ENCODE results near the gene PKHD1. TPM values are rescaled to one million over a fixed set of nuclear protein-coding genes. Genes with fewer than 3 reads are reported as not detected.

The PKHD1 gene
- total and polyA plus RNA-seq, 11 donors = 0.02 to 0.04 TPM; not detected in 9

DNA sequence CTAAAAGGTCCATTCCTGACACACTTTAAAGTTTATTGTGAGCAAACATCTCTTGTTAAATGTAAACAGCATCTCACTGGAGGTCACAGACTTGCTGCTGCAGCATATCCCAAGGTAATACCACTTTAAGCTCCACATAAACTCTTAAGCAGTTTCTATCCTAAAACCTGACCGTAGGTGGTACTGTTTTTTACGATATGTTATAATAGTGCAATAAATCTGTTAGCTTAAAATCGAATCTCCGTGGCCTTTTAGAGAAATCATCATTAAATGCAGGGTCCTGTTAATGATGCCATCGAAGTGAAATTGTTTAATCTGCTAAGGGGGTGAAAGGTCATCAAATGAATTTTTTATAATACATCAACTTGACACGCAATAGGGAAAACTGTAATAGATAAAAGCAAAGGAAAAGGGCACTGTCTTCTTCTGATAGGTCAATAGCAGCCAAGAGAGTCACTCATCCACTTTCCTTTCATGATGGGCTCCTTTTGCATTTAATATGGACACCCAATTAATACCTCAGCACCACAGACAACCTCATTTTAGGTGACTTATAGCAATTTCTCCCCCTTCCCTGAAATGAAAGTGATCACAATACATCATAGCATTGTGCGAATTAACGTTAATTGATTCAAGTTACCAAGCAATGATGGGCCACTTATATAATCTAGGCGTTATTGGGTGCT, 436.1 kb downstream of the PKHD1 start:
- no peaks in the 10 kb centered on the region for H3K27me3 ChIP-seq
- H3K9me3 ChIP-seq = no peaks in the 10 kb centered on the region
- H3K27ac ChIP-seq = no peak overlapping the region
- no peaks in the 10 kb centered on the region for H3K36me3 ChIP-seq
- intact Hi-C loops (cut with DNase I) = no loop called here
- ATAC-seq (no peak), DNase-seq (no peak)
- WGBS, 4 donors = 75 to 83% (median 81%) methylated on average over 9 of the region's 9 CpGs
- no peaks in the 10 kb centered on the region for H3K4me1 ChIP-seq
- no peak for TF ChIP-seq POLR2A (IDR thresholded peaks at IDR 0.05)
- TF ChIP-seq, protein P1, sequence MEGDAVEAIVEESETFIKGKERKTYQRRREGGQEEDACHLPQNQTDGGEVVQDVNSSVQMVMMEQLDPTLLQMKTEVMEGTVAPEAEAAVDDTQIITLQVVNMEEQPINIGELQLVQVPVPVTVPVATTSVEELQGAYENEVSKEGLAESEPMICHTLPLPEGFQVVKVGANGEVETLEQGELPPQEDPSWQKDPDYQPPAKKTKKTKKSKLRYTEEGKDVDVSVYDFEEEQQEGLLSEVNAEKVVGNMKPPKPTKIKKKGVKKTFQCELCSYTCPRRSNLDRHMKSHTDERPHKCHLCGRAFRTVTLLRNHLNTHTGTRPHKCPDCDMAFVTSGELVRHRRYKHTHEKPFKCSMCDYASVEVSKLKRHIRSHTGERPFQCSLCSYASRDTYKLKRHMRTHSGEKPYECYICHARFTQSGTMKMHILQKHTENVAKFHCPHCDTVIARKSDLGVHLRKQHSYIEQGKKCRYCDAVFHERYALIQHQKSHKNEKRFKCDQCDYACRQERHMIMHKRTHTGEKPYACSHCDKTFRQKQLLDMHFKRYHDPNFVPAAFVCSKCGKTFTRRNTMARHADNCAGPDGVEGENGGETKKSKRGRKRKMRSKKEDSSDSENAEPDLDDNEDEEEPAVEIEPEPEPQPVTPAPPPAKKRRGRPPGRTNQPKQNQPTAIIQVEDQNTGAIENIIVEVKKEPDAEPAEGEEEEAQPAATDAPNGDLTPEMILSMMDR (IDR thresholded peaks at IDR 0.05) = no peak
- no peak overlapping the region for H3K4me3 ChIP-seq

DNA sequence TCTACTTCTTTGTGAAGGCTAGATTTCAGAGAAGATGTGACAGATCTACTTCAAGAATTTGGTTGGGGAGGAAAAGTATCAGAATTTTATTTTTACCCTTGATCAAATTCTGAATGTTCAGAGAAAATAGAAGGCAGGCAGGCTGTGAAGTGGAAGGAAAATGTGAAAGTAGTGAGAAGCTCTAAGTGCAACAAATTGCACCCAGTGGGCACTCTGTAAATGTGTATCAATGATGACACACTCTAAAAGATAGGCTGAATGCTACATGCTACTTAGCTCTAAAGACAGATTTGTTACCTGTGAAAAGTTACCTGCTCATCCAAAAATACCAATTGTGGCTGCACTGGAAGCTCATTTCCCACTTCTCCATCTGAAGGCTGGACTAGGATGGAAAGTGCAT, 438.6 kb downstream of the PKHD1 start:
- H3K36me3 ChIP-seq = no peaks in the 10 kb centered on the region
- no peak overlapping the region for H3K27ac ChIP-seq
- DNase-seq (no peak), ATAC-seq (no peak)
- no peaks in the 10 kb centered on the region for H3K4me1 ChIP-seq
- no peaks in the 10 kb centered on the region for H3K9me3 ChIP-seq
- no peak for TF ChIP-seq POLR2A (IDR thresholded peaks at IDR 0.05)
- TF ChIP-seq, protein P1 (IDR thresholded peaks at IDR 0.05) = no peak
- intact Hi-C loops (cut with DNase I) = no loop called here
- H3K27me3 ChIP-seq = no peaks in the 10 kb centered on the region
- H3K4me3 ChIP-seq = no peak overlapping the region

DNA sequence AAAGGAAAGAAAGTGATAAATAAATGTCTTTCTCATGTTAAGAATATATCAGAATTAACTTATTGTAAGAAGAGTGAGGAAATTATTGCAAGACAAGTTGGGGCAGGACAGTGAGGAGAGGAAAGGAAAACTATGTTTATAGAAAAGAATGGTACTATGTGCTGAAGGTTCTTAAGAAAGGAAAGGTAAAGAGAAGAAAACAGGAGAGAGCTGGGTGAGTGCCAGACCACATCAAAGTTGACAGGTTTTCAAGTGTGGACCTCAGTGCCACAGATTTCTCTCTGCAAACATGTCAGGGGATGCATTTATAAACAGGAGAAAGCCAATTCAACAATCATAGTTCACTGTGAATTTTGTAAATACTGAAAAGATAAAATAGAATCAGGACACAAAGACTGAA, 439.2 kb downstream of the PKHD1 start:
- no peaks in the 10 kb centered on the region for H3K9me3 ChIP-seq
- no peak overlapping the region for H3K4me3 ChIP-seq
- H3K36me3 ChIP-seq = no peaks in the 10 kb centered on the region
- TF ChIP-seq, protein P1 (IDR thresholded peaks at IDR 0.05) = no peak
- TF ChIP-seq POLR2A (IDR thresholded peaks at IDR 0.05) = no peak
- DNase-seq = no peak
- H3K27me3 ChIP-seq = no peaks in the 10 kb centered on the region
- H3K27ac ChIP-seq = no peak overlapping the region
- intact Hi-C loops (cut with DNase I) = no loop called here
- ATAC-seq = no peak
- no peaks in the 10 kb centered on the region for H3K4me1 ChIP-seq

DNA sequence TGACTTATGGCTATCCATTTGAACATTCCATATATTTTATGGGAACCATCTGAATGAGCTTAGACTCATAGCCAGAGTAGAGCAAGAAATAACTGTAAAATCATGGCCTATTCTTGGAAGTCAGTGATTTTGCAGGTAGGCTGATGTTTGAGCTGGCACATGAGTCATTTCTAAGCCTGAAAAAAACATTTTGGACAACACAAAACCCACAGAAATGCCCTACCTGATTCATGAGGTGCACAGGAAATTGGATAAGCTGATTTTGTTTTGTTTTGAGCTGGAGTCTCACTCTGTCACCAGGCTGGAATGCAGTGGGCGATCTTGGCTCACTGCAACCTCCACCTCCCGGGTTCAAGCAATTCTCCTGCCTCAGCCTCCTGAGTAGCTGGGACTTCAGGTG, 443.0 kb downstream of the PKHD1 start:
- TF ChIP-seq, protein P1 (IDR thresholded peaks at IDR 0.05) = no peak
- TF ChIP-seq POLR2A (IDR thresholded peaks at IDR 0.05) = no peak
- H3K27me3 ChIP-seq = no peaks in the 10 kb centered on the region
- intact Hi-C loops (cut with DNase I) = no loop called here
- 86 to 95% (median 90%) methylated on average over 2 of the region's 2 CpGs for WGBS, 4 donors
- H3K9me3 ChIP-seq = no peaks in the 10 kb centered on the region
- no peaks in the 10 kb centered on the region for H3K36me3 ChIP-seq
- H3K27ac ChIP-seq = no peak overlapping the region
- no peak for ATAC-seq
- H3K4me1 ChIP-seq = no peaks in the 10 kb centered on the region
- no peak for DNase-seq
- H3K4me3 ChIP-seq = no peak overlapping the region

Data from heart left ventricle (tissue), 16 donors.